ENCODE measurements around the gene CCDC197.

The CCDC197 gene

GRCh38 chr14:94045101-94045500, 48.0 kb downstream of the CCDC197 start:
- DNase-seq = no peak

GRCh38 chr14:94045563-94046345, 48.7 kb downstream of the CCDC197 start:
- DNase-seq = no peak

GRCh38 chr14:94046696-94047250, 49.7 kb downstream of the CCDC197 start:
- no peak for DNase-seq

DNA sequence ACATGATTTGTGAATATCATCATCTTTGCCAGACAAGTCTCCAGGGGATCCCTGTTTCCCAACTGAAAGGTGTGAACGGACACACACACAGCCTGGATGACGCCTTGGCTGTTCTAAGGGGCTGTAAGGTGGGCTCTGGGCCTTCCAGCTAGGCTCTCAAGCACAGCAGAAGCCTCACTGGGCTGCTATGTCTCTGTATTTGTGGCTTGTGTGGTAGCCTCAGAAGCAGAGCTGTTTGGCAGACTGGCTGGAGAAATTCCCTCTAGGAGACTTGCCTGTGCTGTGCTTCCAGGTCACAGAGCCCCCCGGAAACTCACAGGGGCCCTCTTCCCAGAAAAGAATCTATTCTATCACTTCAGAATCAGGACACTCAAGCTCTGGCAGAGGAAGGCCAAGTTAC, 50.5 kb downstream of the CCDC197 start:
- no peak for DNase-seq

DNA sequence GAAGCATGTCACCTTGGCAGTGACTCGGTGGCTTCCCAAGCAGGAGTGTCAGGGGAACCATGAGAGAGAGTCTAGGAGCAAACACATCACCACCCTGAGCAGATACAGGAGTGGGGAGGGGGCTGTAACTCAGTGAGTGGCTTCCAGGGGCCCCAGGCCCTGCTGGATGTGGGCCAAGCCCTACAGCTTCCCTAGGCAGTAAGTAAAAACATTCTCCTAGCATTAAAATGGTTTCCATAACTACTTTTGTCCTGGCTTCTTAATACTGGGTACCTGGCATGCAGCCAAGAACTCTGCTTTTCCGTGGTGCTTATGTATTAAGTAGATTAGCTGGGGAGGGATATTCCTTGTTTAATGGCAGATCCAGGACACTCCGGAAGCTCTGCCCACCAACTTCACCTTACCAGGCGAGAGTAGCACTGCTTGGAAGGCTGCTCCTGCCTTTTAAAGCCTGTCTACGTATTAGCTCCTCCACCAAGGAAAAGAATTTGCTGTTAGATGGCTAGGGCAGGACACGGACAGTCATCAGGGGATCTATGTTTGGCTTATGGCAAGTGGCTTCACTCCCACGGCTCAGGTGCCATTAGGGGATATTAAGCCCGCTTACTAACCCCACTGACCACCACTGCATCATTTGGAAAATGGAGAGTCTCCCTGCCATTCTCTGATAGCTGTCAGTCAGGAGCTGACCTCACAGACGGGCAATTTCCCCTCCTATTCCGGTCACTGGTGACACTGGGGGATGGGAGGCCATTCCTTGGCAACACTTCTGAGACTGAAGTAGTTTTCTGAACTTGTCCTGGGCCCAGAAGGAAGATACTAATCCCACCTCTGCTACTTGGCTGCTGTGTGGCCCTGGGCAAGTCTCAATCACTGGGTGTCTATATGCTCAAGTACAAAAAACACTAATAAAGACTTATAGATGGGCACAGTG, 51.9 kb downstream of the CCDC197 start:
- no peak for DNase-seq

- no peak for DNase-seq
These were observed 52.5 kb downstream of the CCDC197 start for GRCh38 chr14:94049625-94050023.

DNA sequence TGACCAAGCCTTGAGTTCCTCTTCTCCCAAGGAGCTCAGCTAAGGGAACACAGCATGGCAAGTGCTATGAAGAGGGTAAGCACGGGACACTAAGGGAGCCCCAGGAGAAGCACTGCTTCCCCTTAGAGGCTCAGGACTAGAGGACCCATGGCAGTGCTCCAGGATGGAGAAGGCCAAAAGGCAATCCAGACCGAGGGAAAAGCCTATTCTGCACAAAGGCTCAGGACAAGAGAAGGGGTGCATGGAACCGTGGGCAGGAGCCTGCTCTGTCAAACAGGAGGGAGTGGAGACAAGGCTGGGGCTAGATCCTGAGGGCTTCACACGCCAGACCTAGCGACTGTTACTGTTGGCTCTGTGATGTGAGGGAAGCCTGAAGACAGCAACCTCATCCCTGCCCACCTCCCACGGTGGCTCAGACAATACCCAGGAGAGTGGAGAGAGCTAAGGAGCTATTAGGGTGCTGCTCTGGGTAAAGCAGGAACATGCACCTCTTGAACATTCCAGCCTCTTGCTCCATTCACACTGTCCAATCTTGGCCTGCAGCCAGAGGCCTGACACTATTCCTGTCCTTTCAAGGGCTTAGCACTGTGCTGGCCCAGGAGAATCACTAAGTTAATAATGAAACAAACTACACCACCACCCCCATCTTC, 53.3 kb downstream of the CCDC197 start:
- DNase-seq = no peak

- no peak for DNase-seq
These were observed 54.0 kb downstream of the CCDC197 start for GRCh38 chr14:94051115-94051514.

GRCh38 chr14:94051779-94052178, 54.7 kb downstream of the CCDC197 start:
- DNase-seq = no peak

GRCh38 chr14:94052199-94052598, 55.1 kb downstream of the CCDC197 start:
- DNase-seq = no peak

GRCh38 chr14:94052662-94053061, 55.6 kb downstream of the CCDC197 start:
- DNase-seq = no peak

- DNase-seq = no peak
These were observed 57.3 kb downstream of the CCDC197 start for GRCh38 chr14:94054401-94054800.

DNA sequence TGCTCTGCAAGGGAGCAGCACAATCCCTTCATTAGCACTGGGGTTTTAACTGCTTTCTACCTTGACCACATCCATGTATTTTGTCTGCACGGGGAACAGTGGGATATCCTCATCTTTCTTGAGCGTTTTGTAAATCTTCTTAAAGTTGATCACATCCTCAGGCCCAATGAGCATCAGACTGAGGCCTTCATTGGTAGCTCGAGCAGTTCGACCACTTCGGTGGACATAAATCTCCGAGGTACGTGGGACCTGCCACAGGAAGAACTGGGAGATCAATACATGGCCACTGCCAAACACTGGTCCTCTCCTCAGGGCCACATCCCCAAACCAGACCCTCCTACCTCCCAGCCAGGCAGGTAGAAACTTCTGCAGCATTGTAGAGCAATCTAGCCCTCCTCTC, 57.8 kb downstream of the CCDC197 start:
- DNase-seq = no peak

- no peak for DNase-seq
These were observed 59.6 kb downstream of the CCDC197 start for GRCh38 chr14:94056579-94057308.

GRCh38 chr14:94058128-94058673, 61.1 kb downstream of the CCDC197 start:
- DNase-seq = no peak

Data from central memory CD4-positive, alpha-beta T cell (primary cell).